Ishikawa (cell line): ENCODE results near the gene CCDC86.

ENCODE experiments used
- CEBPB ChIP-seq: IDR thresholded peaks from 2 replicates; pipeline ENCODE4 v1.6.1; 2012
- EP300 ChIP-seq: IDR thresholded peaks from 2 replicates; pipeline ENCODE4 v1.6.1; 2012; ENCODE audit warnings: borderline replicate concordance
- YY1 ChIP-seq: IDR thresholded peaks from 2 replicates; pipeline ENCODE4 v1.6.1; 2012; ENCODE audit warnings: low read depth
- TF ChIP-seq, protein P1 (sequence below): IDR thresholded peaks from 2 replicates; pipeline ENCODE4 v1.6.1; 2012
- TF ChIP-seq, protein P2 (sequence below): IDR thresholded peaks from 2 replicates; pipeline ENCODE4 v1.6.1; 2012; ENCODE audit warnings: low read depth, mild to moderate bottlenecking

DNA sequence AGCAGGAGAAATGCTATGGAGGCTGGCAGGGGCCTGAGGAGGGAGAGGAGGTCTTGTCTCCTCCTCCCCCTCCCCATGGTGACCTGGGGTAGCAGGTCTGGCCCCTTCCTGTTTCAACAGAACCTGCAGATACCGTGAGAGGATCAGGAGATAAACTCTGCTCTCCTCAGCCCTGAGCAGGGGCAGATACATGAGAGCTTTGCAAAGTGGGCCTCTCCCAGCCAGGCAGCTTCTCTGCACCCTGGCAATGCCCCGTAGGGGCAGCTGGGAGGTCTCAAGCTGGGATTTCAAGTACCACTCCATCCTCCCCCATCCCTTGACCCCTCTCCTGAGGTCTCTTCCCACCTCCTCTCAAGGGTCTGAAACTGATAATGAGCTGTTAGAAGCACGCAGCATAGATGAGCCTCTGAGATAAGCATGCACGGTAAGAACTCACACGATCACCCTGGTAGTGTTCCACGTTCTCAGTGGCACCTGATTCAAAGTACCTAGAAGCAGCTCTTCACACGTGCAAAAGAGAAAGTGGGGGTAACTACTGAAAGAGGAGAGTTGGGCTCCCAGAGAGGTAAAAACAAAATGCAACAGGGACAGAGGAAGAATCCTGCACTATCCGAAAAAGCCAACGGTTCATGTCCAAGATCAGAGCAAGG is 4.9 kb upstream of the CCDC86 start:
- TF ChIP-seq, protein P1, sequence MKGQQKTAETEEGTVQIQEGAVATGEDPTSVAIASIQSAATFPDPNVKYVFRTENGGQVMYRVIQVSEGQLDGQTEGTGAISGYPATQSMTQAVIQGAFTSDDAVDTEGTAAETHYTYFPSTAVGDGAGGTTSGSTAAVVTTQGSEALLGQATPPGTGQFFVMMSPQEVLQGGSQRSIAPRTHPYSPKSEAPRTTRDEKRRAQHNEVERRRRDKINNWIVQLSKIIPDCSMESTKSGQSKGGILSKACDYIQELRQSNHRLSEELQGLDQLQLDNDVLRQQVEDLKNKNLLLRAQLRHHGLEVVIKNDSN = no peak
- TF ChIP-seq YY1 (no peak), EP300 (no peak), CEBPB (no peak)
- TF ChIP-seq, protein P2, sequence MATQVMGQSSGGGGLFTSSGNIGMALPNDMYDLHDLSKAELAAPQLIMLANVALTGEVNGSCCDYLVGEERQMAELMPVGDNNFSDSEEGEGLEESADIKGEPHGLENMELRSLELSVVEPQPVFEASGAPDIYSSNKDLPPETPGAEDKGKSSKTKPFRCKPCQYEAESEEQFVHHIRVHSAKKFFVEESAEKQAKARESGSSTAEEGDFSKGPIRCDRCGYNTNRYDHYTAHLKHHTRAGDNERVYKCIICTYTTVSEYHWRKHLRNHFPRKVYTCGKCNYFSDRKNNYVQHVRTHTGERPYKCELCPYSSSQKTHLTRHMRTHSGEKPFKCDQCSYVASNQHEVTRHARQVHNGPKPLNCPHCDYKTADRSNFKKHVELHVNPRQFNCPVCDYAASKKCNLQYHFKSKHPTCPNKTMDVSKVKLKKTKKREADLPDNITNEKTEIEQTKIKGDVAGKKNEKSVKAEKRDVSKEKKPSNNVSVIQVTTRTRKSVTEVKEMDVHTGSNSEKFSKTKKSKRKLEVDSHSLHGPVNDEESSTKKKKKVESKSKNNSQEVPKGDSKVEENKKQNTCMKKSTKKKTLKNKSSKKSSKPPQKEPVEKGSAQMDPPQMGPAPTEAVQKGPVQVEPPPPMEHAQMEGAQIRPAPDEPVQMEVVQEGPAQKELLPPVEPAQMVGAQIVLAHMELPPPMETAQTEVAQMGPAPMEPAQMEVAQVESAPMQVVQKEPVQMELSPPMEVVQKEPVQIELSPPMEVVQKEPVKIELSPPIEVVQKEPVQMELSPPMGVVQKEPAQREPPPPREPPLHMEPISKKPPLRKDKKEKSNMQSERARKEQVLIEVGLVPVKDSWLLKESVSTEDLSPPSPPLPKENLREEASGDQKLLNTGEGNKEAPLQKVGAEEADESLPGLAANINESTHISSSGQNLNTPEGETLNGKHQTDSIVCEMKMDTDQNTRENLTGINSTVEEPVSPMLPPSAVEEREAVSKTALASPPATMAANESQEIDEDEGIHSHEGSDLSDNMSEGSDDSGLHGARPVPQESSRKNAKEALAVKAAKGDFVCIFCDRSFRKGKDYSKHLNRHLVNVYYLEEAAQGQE = no peak
